Neural progenitor cell (in vitro differentiated cells): ENCODE measurements around the gene CCND2.

ENCODE experiments used
- CTCF ChIP-seq: fragments of 200-600 bp; sonication (generic); IDR thresholded peaks from 2 replicates; pipeline ENCODE4 v1.5.1; 2017; ENCODE audit warnings: antibody characterized with exemption, mild to moderate bottlenecking
- EZH2 ChIP-seq: fragments of 200-600 bp; sonication (generic); IDR thresholded peaks from 2 replicates; pipeline ENCODE4 v1.6.1; 2017; ENCODE audit warnings: antibody characterized with exemption, mild to moderate bottlenecking, moderate library complexity

GRCh38 chr12:4241592-4241991, 32.0 kb upstream of the CCND2 start:
- TF ChIP-seq CTCF (no peak), EZH2 (no peak)
